Small intestine (tissue), 7 donors: ENCODE data around the gene CHST11. TPM values are rescaled to one million over a fixed set of nuclear protein-coding genes. Genes with fewer than 3 reads are reported as not detected.

Source experiments
- DNase-seq, 2 donors: peaks; one replicate each; pipeline versions ENCODE4 v3.0.0 to v3.0.0-alpha.2; 2013
- FAIRE-seq: peaks from 2 replicates; lab custom pipeline; 2012; peaks lifted over from hg19 to GRCh38; lab: Jason Lieb, UNC
- H3K27ac ChIP-seq, 3 donors: one replicate each; pipeline ENCODE4 v1.5.1; 2013; ENCODE audit warnings: low read length in 2 of 3, mild to moderate bottlenecking in 2 of 3, control low read depth in 1 of 3, inconsistent platforms in 1 of 3, low read depth in 1 of 3, moderate library complexity in 1 of 3
- H3K27me3 ChIP-seq, 3 donors: one replicate each; pipeline ENCODE4 v1.6.1; 2013; ENCODE audit warnings: low read length in 3 of 3, inconsistent platforms in 1 of 3; ENCODE audit not compliant: control insufficient read depth in 3 of 3, insufficient read depth in 3 of 3
- H3K36me3 ChIP-seq, 3 donors: one replicate each; pipeline ENCODE4 v1.6.1; 2013; ENCODE audit warnings: low read length in 3 of 3, inconsistent platforms in 1 of 3, low read depth in 1 of 3, mild to moderate bottlenecking in 1 of 3, moderate library complexity in 1 of 3; ENCODE audit not compliant: control insufficient read depth in 3 of 3, insufficient read depth in 2 of 3
- H3K4me1 ChIP-seq, 3 donors: one replicate each; pipeline ENCODE4 v1.6.1; 2013; ENCODE audit warnings: low read length in 2 of 3, inconsistent platforms in 1 of 3, low read depth in 1 of 3, mild to moderate bottlenecking in 1 of 3, moderate library complexity in 1 of 3; ENCODE audit not compliant: control insufficient read depth in 3 of 3, insufficient read depth in 2 of 3
- H3K4me3 ChIP-seq, 3 donors: one replicate each; pipeline ENCODE4 v1.5.1; 2013; ENCODE audit warnings: low read length in 3 of 3, control low read depth in 1 of 3, inconsistent platforms in 1 of 3, low read depth in 1 of 3, mild to moderate bottlenecking in 1 of 3, moderate library complexity in 1 of 3
- H3K9me3 ChIP-seq, 2 donors: one replicate each; pipeline ENCODE4 v1.6.1; 2013; ENCODE audit warnings: low read depth in 1 of 2, low read length in 1 of 2; ENCODE audit not compliant: control insufficient read depth in 2 of 2, insufficient read depth in 1 of 2
- WGBS, 3 donors: extraction: QIAGEN DNeasy Blood & Tissue Kit; methylation state at CpG; one replicate each; pipeline ENCODE4 v1.1.7; 2013; 5-methylcytosine and 5-hydroxymethylcytosine counted together
- polyA plus RNA-seq, 4 donors: library from polyadenylated mRNA; stranded (reverse) in 3 of 4; unstranded in 1 of 4; fragments of 200-250 nt in 3 of 4; fragments of 120-200 nt in 1 of 4; gene quantifications; one replicate each; pipeline versions ENCODE4 v1.2.1 to v1.2.3, GENCODE V29; 2013
- donor health status: healthy with polysubstance abuse.
- donor health status: control.
- donor health status: control.
- donor health status: Bipolar disorder and iron deficiency.
- donor health status: healthy.

CHST11 gene
- polyA plus RNA-seq, 4 donors: 0.89 to 3.0 (median 2.0) TPM

- no peaks in the 10 kb centered on the region for H3K36me3 ChIP-seq
- H3K27ac ChIP-seq: no peak overlapping the region
- no peak overlapping the region for H3K4me3 ChIP-seq
- H3K27me3 ChIP-seq: no peaks in the 10 kb centered on the region
- DNase-seq (no peak), FAIRE-seq (no peak)
- peaks cover 0 to 8% of the 10 kb centered on the region in 2 donors for H3K9me3 ChIP-seq
- H3K4me1 ChIP-seq: peaks cover 0 to 6% (median 0%) of the 10 kb centered on the region in 3 donors
- WGBS, 3 donors: 80 to 90% (median 84%) methylated on average over 19 of the region's 19 CpGs
Observed at GRCh38 chr12:104691721-104692556, 235.2 kb downstream of the CHST11 start.

- peaks cover 0 to 8% of the 10 kb centered on the region in 2 donors for H3K9me3 ChIP-seq
- peaks cover 0 to 6% (median 0%) of the 10 kb centered on the region in 3 donors for H3K4me1 ChIP-seq
- H3K27me3 ChIP-seq: no peaks in the 10 kb centered on the region
- 72 to 91% (median 88%) methylated on average over 4 of the region's 4 CpGs for WGBS, 3 donors
- H3K36me3 ChIP-seq: no peaks in the 10 kb centered on the region
- no peak overlapping the region for H3K27ac ChIP-seq
- H3K4me3 ChIP-seq: no peak overlapping the region
- FAIRE-seq (no peak), DNase-seq (no peak)
Observed at GRCh38 chr12:104692557-104693218, 235.9 kb downstream of the CHST11 start.

- no peak overlapping the region for H3K4me3 ChIP-seq
- H3K9me3 ChIP-seq: peaks cover 0 to 8% of the 10 kb centered on the region in 2 donors
- H3K4me1 ChIP-seq: peaks cover 0 to 6% (median 0%) of the 10 kb centered on the region in 3 donors
- H3K27me3 ChIP-seq: no peaks in the 10 kb centered on the region
- FAIRE-seq: no peak
- H3K36me3 ChIP-seq: no peaks in the 10 kb centered on the region
- WGBS, 3 donors: 94 to 98% (median 97%) methylated on average over 3 of the region's 3 CpGs
- DNase-seq: no peak
- H3K27ac ChIP-seq: no peak overlapping the region
Observed at GRCh38 chr12:104693493-104693892, 236.7 kb downstream of the CHST11 start.

GRCh38 chr12:104694161-104694560, 237.4 kb downstream of the CHST11 start:
- Histone ChIP-seq H3K27me3 (no peaks in the 10 kb centered on the region), H3K9me3 (peaks cover 0 to 8% of the 10 kb centered on the region in 2 donors), H3K27ac (no peak overlapping the region), H3K4me3 (no peak overlapping the region), H3K4me1 (peaks cover 0 to 6% (median 0%) of the 10 kb centered on the region in 3 donors), H3K36me3 (no peaks in the 10 kb centered on the region)
- FAIRE-seq (no peak), DNase-seq (no peak)
- WGBS, 3 donors: 58 to 74% (median 59%) methylated on average over 4 of the region's 4 CpGs

- no peaks in the 10 kb centered on the region for H3K36me3 ChIP-seq
- H3K4me1 ChIP-seq: peaks cover 0 to 6% (median 0%) of the 10 kb centered on the region in 3 donors
- 69 to 78% (median 72%) methylated on average over 7 of the region's 7 CpGs for WGBS, 3 donors
- FAIRE-seq: no peak
- H3K27me3 ChIP-seq: no peaks in the 10 kb centered on the region
- DNase-seq: no peak
- H3K27ac ChIP-seq: no peak overlapping the region
- peaks cover 0 to 8% of the 10 kb centered on the region in 2 donors for H3K9me3 ChIP-seq
- H3K4me3 ChIP-seq: no peak overlapping the region
Observed at GRCh38 chr12:104694711-104695110, 238.0 kb downstream of the CHST11 start.

GRCh38 chr12:104695453-104696148, 238.9 kb downstream of the CHST11 start:
- Histone ChIP-seq H3K9me3 (peaks cover 0 to 8% of the 10 kb centered on the region in 2 donors), H3K27ac (no peak overlapping the region), H3K36me3 (no peaks in the 10 kb centered on the region), H3K4me3 (no peak overlapping the region), H3K4me1 (peaks cover 0 to 6% (median 0%) of the 10 kb centered on the region in 3 donors), H3K27me3 (no peaks in the 10 kb centered on the region)
- no peak for DNase-seq
- WGBS, 3 donors: 44 to 57% (median 50%) methylated on average over 12 of the region's 12 CpGs
- FAIRE-seq: no peak

GRCh38 chr12:104697186-104697585, 240.4 kb downstream of the CHST11 start:
- no peak overlapping the region for H3K4me3 ChIP-seq
- H3K27ac ChIP-seq: no peak overlapping the region
- peaks cover 0 to 6% (median 0%) of the 10 kb centered on the region in 3 donors for H3K4me1 ChIP-seq
- FAIRE-seq (no peak), DNase-seq (no peak)
- H3K27me3 ChIP-seq: no peaks in the 10 kb centered on the region
- H3K36me3 ChIP-seq: no peaks in the 10 kb centered on the region
- H3K9me3 ChIP-seq: peaks cover 0 to 8% of the 10 kb centered on the region in 2 donors
- WGBS, 3 donors: 84 to 90% (median 89%) methylated on average over 7 of the region's 7 CpGs

- 67 to 82% (median 77%) methylated on average over 3 of the region's 3 CpGs for WGBS, 3 donors
- FAIRE-seq: no peak
Observed at GRCh38 chr12:104698871-104699270, 242.1 kb downstream of the CHST11 start.

More at GRCh38 chr12:104698871-104699270, 242.1 kb downstream of the CHST11 start:
- peaks cover 0 to 4% (median 0%) of the 10 kb centered on the region in 3 donors for H3K36me3 ChIP-seq
- no peaks in the 10 kb centered on the region for H3K9me3 ChIP-seq
- DNase-seq: no peak
- H3K27me3 ChIP-seq: no peaks in the 10 kb centered on the region
- peaks cover 0 to 6% (median 0%) of the 10 kb centered on the region in 3 donors for H3K4me1 ChIP-seq
- no peak overlapping the region for H3K27ac ChIP-seq
- no peak overlapping the region for H3K4me3 ChIP-seq
